HCT116 (cell line): ENCODE measurements around the gene GPR107.

Source experiments
- EZH2 ChIP-seq: fragments of 200-600 bp; sonication (generic); IDR thresholded peaks from 2 replicates; pipeline ENCODE4 v1.6.1; 2017; ENCODE audit warnings: antibody characterized with exemption, mixed run types
- POLR2A ChIP-seq: IDR thresholded peaks from 2 replicates; pipeline ENCODE4 v1.7.0; 2011; ENCODE audit warnings: borderline replicate concordance; ENCODE audit not compliant: insufficient read depth, insufficient read length; ENCODE audit errors: extremely low read depth
- POLR2AphosphoS5 ChIP-seq: IDR thresholded peaks from 2 replicates; pipeline ENCODE4 v1.6.1; 2011; ENCODE audit warnings: mild to moderate bottlenecking, low read depth, low read length, moderate library complexity
- RAD21 ChIP-seq: IDR thresholded peaks from 2 replicates; pipeline ENCODE4 v1.6.1; 2012; ENCODE audit warnings: low read depth, mild to moderate bottlenecking
- SRF ChIP-seq: IDR thresholded peaks from 2 replicates; pipeline ENCODE4 v1.6.1; 2012; ENCODE audit warnings: low read depth
- TF ChIP-seq, protein P1 (sequence below): IDR thresholded peaks from 2 replicates; pipeline ENCODE4 v1.6.1; 2012
- TF ChIP-seq, protein P2 (sequence below), 3 experiments: fragments of 200-600 bp in 1 of 3; sonication (generic) in 1 of 3; IDR thresholded peaks in 2 of 3; conservative IDR thresholded peaks in 1 of 3; 2 replicates each; pipeline ENCODE4 v1.5.1; 2012 to 2017; ENCODE audit warnings: low read depth in 2 of 3, low read length in 2 of 3, antibody characterized with exemption in 1 of 3, borderline replicate concordance in 1 of 3, control low read depth in 1 of 3, mild to moderate bottlenecking in 1 of 3, mixed read lengths in 1 of 3, mixed run types in 1 of 3, moderate library complexity in 1 of 3; ENCODE audit not compliant: insufficient read depth in 1 of 3
- TF ChIP-seq, protein P3 (sequence below): IDR thresholded peaks from 2 replicates; pipeline ENCODE4 v1.6.1; 2012; ENCODE audit warnings: low read depth
- TF ChIP-seq, protein P4 (sequence below): IDR thresholded peaks from 2 replicates; pipeline ENCODE4 v1.6.1; 2012

DNA sequence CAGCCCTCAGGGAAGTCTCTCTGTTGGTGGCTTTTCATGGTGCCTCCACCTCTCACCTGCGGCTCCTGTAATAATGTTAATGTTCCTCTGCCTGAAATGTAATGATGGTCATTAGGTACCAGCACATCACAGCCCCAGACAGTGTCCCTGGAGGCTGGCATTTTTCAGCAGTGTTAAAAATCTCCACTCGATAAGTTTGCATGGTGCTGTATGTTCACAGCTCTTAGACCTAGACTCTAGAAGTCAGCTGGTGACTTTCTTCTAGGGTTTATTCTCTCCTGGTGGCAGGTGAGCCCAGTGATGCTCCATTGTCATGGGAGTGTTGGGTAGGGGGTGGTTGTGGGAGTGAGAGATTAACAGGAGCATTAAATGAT lies 53.1 kb downstream of the GPR107 start:
- TF ChIP-seq, protein P1, sequence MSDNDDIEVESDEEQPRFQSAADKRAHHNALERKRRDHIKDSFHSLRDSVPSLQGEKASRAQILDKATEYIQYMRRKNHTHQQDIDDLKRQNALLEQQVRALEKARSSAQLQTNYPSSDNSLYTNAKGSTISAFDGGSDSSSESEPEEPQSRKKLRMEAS, result no peak
- TF ChIP-seq, protein P2, sequence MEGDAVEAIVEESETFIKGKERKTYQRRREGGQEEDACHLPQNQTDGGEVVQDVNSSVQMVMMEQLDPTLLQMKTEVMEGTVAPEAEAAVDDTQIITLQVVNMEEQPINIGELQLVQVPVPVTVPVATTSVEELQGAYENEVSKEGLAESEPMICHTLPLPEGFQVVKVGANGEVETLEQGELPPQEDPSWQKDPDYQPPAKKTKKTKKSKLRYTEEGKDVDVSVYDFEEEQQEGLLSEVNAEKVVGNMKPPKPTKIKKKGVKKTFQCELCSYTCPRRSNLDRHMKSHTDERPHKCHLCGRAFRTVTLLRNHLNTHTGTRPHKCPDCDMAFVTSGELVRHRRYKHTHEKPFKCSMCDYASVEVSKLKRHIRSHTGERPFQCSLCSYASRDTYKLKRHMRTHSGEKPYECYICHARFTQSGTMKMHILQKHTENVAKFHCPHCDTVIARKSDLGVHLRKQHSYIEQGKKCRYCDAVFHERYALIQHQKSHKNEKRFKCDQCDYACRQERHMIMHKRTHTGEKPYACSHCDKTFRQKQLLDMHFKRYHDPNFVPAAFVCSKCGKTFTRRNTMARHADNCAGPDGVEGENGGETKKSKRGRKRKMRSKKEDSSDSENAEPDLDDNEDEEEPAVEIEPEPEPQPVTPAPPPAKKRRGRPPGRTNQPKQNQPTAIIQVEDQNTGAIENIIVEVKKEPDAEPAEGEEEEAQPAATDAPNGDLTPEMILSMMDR (IDR thresholded peaks at IDR 0.05 in 2 of 3, conservative IDR thresholded peaks at IDR 0.05 in 1 of 3; ENCODE audit: borderline replicate concordance in 1 of 3, insufficient read depth in 1 of 3, low read depth in 2 of 3, low read length in 2 of 3), result no peak
- no peak for TF ChIP-seq EZH2
- no peak for TF ChIP-seq SRF
- no peak for TF ChIP-seq POLR2A
- TF ChIP-seq POLR2AphosphoS5, result no peak
- TF ChIP-seq, protein P3, sequence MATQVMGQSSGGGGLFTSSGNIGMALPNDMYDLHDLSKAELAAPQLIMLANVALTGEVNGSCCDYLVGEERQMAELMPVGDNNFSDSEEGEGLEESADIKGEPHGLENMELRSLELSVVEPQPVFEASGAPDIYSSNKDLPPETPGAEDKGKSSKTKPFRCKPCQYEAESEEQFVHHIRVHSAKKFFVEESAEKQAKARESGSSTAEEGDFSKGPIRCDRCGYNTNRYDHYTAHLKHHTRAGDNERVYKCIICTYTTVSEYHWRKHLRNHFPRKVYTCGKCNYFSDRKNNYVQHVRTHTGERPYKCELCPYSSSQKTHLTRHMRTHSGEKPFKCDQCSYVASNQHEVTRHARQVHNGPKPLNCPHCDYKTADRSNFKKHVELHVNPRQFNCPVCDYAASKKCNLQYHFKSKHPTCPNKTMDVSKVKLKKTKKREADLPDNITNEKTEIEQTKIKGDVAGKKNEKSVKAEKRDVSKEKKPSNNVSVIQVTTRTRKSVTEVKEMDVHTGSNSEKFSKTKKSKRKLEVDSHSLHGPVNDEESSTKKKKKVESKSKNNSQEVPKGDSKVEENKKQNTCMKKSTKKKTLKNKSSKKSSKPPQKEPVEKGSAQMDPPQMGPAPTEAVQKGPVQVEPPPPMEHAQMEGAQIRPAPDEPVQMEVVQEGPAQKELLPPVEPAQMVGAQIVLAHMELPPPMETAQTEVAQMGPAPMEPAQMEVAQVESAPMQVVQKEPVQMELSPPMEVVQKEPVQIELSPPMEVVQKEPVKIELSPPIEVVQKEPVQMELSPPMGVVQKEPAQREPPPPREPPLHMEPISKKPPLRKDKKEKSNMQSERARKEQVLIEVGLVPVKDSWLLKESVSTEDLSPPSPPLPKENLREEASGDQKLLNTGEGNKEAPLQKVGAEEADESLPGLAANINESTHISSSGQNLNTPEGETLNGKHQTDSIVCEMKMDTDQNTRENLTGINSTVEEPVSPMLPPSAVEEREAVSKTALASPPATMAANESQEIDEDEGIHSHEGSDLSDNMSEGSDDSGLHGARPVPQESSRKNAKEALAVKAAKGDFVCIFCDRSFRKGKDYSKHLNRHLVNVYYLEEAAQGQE, result no peak
- TF ChIP-seq, protein P4, sequence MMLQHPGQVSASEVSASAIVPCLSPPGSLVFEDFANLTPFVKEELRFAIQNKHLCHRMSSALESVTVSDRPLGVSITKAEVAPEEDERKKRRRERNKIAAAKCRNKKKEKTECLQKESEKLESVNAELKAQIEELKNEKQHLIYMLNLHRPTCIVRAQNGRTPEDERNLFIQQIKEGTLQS, result no peak
- no peak for TF ChIP-seq RAD21
